Caco-2 (cell line): ENCODE data around the gene TOPAZ1. TPM values are rescaled to one million over a fixed set of nuclear protein-coding genes. Genes with fewer than 3 reads are reported as not detected.

Experiments
- BruUV-seq: library from RNA; stranded (reverse); fragments of 400-500 nt; replicated peaks from 2 replicates; lab custom pipeline; 2021; lab: Mats Ljungman, UMichigan
- CTCF ChIA-PET: fragments of 300-600 bp; sonication (Branson Sonifier 250); formaldehyde crosslinking; loops from one replicate; lab custom pipeline; 2022; ENCODE audit warnings: antibody characterized with exemption; lab: Charles Lee
- POLR2A ChIA-PET: fragments of 300-600 bp; sonication (Branson Sonifier 250); formaldehyde crosslinking; loops from one replicate; lab custom pipeline; 2022; ENCODE audit warnings: antibody characterized with exemption; lab: Charles Lee
- DNase-seq, 2 experiments: peaks; one replicate each; pipeline versions ENCODE4 v3.0.0 to v3.0.0-alpha.2; 2020 to 2022
- H3K27me3 ChIP-seq: replicated peaks from 2 replicates; pipeline ENCODE4 v1.6.0; 2011; ENCODE audit warnings: low read length; ENCODE audit not compliant: control insufficient read depth, insufficient read depth
- H3K36me3 ChIP-seq: 2 replicates; pipeline ENCODE4 v1.5.1; 2011; ENCODE audit warnings: low read length; ENCODE audit not compliant: control insufficient read depth, insufficient read depth
- H3K4me1 ChIP-seq: fragments of 250-450 bp; sonication (Bioruptor Pico); 2 replicates; pipeline ENCODE4 v1.5.1; 2020; ENCODE audit warnings: mild to moderate bottlenecking
- H3K4me3 ChIP-seq: 2 replicates; pipeline ENCODE4 v1.5.1; 2011; ENCODE audit warnings: low read depth, mild to moderate bottlenecking, control low read depth, low read length
- H3K9me3 ChIP-seq: fragments of 250-450 bp; sonication (Bioruptor Pico); 2 replicates; pipeline ENCODE4 v1.5.1; 2020; ENCODE audit warnings: mild to moderate bottlenecking, moderate library complexity
- H3K27ac Mint-ChIP-seq: one replicate; pipeline ENCODE4 v1.8.0; 2022; ENCODE audit warnings: mixed read lengths; ENCODE audit not compliant: unreplicated experiment
- H3K27me3 Mint-ChIP-seq: one replicate; pipeline ENCODE4 v1.8.0; 2022; ENCODE audit warnings: mixed read lengths; ENCODE audit not compliant: insufficient read depth, unreplicated experiment
- H3K36me3 Mint-ChIP-seq: one replicate; pipeline ENCODE4 v1.8.0; 2022; ENCODE audit warnings: mild to moderate bottlenecking, mixed read lengths; ENCODE audit not compliant: insufficient read depth, unreplicated experiment
- H3K4me1 Mint-ChIP-seq: one replicate; pipeline ENCODE4 v1.8.0; 2022; ENCODE audit warnings: low read depth, mixed read lengths; ENCODE audit not compliant: unreplicated experiment
- H3K4me3 Mint-ChIP-seq: one replicate; pipeline ENCODE4 v1.8.0; 2022; ENCODE audit warnings: mild to moderate bottlenecking, moderate library complexity, mixed read lengths; ENCODE audit not compliant: unreplicated experiment
- H3K9me3 Mint-ChIP-seq: one replicate; pipeline ENCODE4 v1.8.0; 2022; ENCODE audit warnings: mixed read lengths; ENCODE audit not compliant: unreplicated experiment
- intact Hi-C: fragments of 100-400 bp; cut with micrococcal nuclease; formaldehyde crosslinking; loops from one replicate; pipeline ENCODE4 v1.10.0; 2022; ENCODE audit not compliant: unreplicated experiment
- total RNA-seq: library from RNA; stranded (reverse); gene quantifications from 2 replicates; pipeline ENCODE4 v1.2.3, GENCODE V29; 2022
- TF ChIP-seq, protein P1 (sequence below), 2 experiments: fragments of 200-600 bp in 1 of 2; IDR thresholded peaks; 1 replicate in 1 of 2; 2 replicates in 1 of 2; pipeline versions ENCODE4 v1.5.1 to v1.8.0; 2011 to 2022; ENCODE audit warnings: antibody characterized with exemption in 1 of 2, control low read depth in 1 of 2, inconsistent platforms in 1 of 2, low read depth in 1 of 2, low read length in 1 of 2, mild to moderate bottlenecking in 1 of 2, moderate library complexity in 1 of 2; ENCODE audit not compliant: insufficient read depth in 1 of 2, severe bottlenecking in 1 of 2, unreplicated experiment in 1 of 2

The TOPAZ1 gene
- total RNA-seq, 1 experiment from 2014 or later: not detected

DNA sequence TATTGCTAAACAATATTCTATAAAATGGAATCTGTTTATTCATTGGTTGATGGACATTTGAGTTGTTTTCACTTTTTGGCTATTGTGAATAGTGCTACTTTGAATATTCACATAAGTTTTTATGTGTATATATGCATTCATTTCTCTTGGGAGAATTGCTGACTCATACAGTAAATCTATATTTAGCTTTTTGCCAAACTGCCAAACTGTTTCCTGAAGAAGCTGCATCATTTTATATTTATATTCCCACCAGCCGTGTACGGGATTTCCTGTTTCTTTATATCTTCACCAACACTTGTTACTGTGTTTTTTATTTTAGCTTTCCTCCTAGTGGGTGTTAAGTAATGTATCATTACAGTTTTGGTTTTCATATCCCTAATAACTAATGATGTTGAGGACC is 84.3 kb downstream of the TOPAZ1 start:
- no peaks in the 10 kb centered on the region for H3K27me3 Mint-ChIP-seq
- ChIA-PET CTCF (interaction anchor here (0.6 kb wide), 1 partner anchor 37 kb away, joined by 6 read pairs; no protein-coding TSS in a partner anchor), POLR2A (no interaction called here)
- Histone ChIP-seq H3K27me3 (no peaks in the 10 kb centered on the region), H3K4me1 (peaks cover 30% of the 10 kb centered on the region), H3K9me3 (no peaks in the 10 kb centered on the region), H3K4me3 (no peak overlapping the region), H3K36me3 (no peaks in the 10 kb centered on the region)
- H3K27ac Mint-ChIP-seq: no peak overlapping the region
- H3K9me3 Mint-ChIP-seq: no peaks in the 10 kb centered on the region
- no peak overlapping the region for H3K4me3 Mint-ChIP-seq
- no TSS peak for BruUV-seq
- TF ChIP-seq, protein P1, sequence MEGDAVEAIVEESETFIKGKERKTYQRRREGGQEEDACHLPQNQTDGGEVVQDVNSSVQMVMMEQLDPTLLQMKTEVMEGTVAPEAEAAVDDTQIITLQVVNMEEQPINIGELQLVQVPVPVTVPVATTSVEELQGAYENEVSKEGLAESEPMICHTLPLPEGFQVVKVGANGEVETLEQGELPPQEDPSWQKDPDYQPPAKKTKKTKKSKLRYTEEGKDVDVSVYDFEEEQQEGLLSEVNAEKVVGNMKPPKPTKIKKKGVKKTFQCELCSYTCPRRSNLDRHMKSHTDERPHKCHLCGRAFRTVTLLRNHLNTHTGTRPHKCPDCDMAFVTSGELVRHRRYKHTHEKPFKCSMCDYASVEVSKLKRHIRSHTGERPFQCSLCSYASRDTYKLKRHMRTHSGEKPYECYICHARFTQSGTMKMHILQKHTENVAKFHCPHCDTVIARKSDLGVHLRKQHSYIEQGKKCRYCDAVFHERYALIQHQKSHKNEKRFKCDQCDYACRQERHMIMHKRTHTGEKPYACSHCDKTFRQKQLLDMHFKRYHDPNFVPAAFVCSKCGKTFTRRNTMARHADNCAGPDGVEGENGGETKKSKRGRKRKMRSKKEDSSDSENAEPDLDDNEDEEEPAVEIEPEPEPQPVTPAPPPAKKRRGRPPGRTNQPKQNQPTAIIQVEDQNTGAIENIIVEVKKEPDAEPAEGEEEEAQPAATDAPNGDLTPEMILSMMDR (IDR thresholded peaks at IDR 0.05; ENCODE audit: insufficient read depth in 1 of 2, low read depth in 1 of 2, low read length in 1 of 2, severe bottlenecking in 1 of 2, unreplicated experiment in 1 of 2): no peak
- intact Hi-C loops: no loop called here
- no peaks in the 10 kb centered on the region for H3K4me1 Mint-ChIP-seq
- no peak for DNase-seq
- no peaks in the 10 kb centered on the region for H3K36me3 Mint-ChIP-seq

DNA sequence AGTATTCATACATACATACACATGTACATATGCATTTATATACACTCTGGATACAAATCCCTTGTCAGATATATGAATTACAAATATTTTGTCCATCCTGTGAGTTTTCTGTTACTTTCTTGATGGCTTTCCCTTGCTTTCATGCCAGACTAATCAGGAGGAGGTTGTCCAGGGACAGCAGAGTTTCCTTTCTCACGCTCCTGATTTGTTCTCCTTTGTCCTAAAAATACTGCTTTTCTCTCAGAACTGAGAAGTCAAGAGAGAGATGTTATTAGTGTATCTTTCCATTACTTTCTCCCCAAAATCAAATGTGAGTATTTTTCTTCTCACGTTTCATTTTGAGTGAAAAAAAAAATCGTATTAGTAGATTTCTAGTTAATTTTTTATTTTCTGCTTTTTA is 84.8 kb downstream of the TOPAZ1 start:
- intact Hi-C loops: no loop called here
- TF ChIP-seq, protein P1 (IDR thresholded peaks at IDR 0.05; ENCODE audit: insufficient read depth in 1 of 2, low read depth in 1 of 2, low read length in 1 of 2, severe bottlenecking in 1 of 2, unreplicated experiment in 1 of 2): no peak

DNA sequence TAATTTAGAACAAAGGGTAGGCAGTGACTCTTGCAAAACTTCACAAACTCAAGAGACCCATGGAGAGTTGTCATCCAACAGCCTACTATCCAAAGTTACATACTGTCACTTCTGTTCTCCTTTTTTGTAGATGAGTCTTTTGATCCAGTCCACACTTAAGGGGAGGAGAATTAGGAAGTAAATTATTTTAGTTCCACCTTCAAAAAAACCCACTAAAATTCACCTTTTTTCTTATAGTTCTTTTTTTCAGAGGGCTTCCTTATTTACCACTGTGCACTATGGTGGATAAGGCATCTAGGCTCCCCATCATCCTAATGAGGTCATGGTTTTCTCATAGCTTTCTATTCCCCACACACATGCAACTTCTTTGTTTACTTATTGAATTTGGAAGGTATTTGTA is 88.3 kb downstream of the TOPAZ1 start:
- TF ChIP-seq, protein P1 (IDR thresholded peaks at IDR 0.05; ENCODE audit: insufficient read depth in 1 of 2, low read depth in 1 of 2, low read length in 1 of 2, severe bottlenecking in 1 of 2, unreplicated experiment in 1 of 2): no peak
- no TSS peak for BruUV-seq
- ChIA-PET POLR2A (no interaction called here), CTCF (no interaction called here)
- Histone ChIP-seq H3K4me1 (peaks cover 20% of the 10 kb centered on the region), H3K9me3 (no peaks in the 10 kb centered on the region), H3K27me3 (no peaks in the 10 kb centered on the region), H3K36me3 (no peaks in the 10 kb centered on the region), H3K4me3 (no peak overlapping the region)
- H3K36me3 Mint-ChIP-seq: no peaks in the 10 kb centered on the region
- H3K27me3 Mint-ChIP-seq: no peaks in the 10 kb centered on the region
- intact Hi-C loops: loop anchor here (10.0 kb wide), 1 partner anchor 75 kb away; no protein-coding TSS in a partner anchor
- no peak for DNase-seq
- no peak overlapping the region for H3K27ac Mint-ChIP-seq
- no peak overlapping the region for H3K4me3 Mint-ChIP-seq
- no peaks in the 10 kb centered on the region for H3K4me1 Mint-ChIP-seq
- H3K9me3 Mint-ChIP-seq: no peaks in the 10 kb centered on the region

More for the DNA sequence above, 84.8 kb downstream of the TOPAZ1 start:
- no peaks in the 10 kb centered on the region for H3K36me3 Mint-ChIP-seq
- Histone ChIP-seq H3K36me3 (no peaks in the 10 kb centered on the region), H3K4me1 (peaks cover 25% of the 10 kb centered on the region), H3K27me3 (no peaks in the 10 kb centered on the region), H3K9me3 (no peaks in the 10 kb centered on the region), H3K4me3 (no peak overlapping the region)
- POLR2A ChIA-PET: no interaction called here
- H3K9me3 Mint-ChIP-seq: no peaks in the 10 kb centered on the region
- CTCF ChIA-PET: no interaction called here
- H3K4me1 Mint-ChIP-seq: no peaks in the 10 kb centered on the region
- no peaks in the 10 kb centered on the region for H3K27me3 Mint-ChIP-seq
- no peak overlapping the region for H3K4me3 Mint-ChIP-seq
- no peak overlapping the region for H3K27ac Mint-ChIP-seq
- no peak for DNase-seq
- no TSS peak for BruUV-seq
